Kidney (tissue), 14 donors: Measurements from ENCODE around the gene MACROD2. TPM values are rescaled to one million over a fixed set of nuclear protein-coding genes. Genes with fewer than 3 reads are reported as not detected.

Source experiments
- DNase-seq, 5 donors: peaks; one replicate each; pipeline ENCODE4 v3.0.0-alpha.2; 2013 to 2020
- FAIRE-seq: peaks from 2 replicates; lab custom pipeline; 2012; peaks lifted over from hg19 to GRCh38; lab: Jason Lieb, UNC
- H3K27ac ChIP-seq, 2 donors: one replicate each; pipeline ENCODE4 v1.7.0; 2013; ENCODE audit warnings: low read depth in 2 of 2, low read length in 2 of 2, inconsistent platforms in 1 of 2
- H3K27me3 ChIP-seq: one replicate; pipeline ENCODE4 v1.7.1; 2013; ENCODE audit warnings: low read length, inconsistent platforms; ENCODE audit not compliant: control insufficient read depth, insufficient read depth
- H3K36me3 ChIP-seq, 3 donors: one replicate each; pipeline versions ENCODE4 v1.7.0 to v1.7.1; 2013; ENCODE audit warnings: low read length in 3 of 3, control low read depth in 1 of 3, inconsistent platforms in 1 of 3; ENCODE audit not compliant: insufficient read depth in 3 of 3, control insufficient read depth in 2 of 3
- H3K4me1 ChIP-seq, 3 donors: one replicate each; pipeline versions ENCODE4 v1.7.0 to v1.7.1; 2013; ENCODE audit warnings: low read length in 3 of 3, inconsistent platforms in 1 of 3, low read depth in 1 of 3; ENCODE audit not compliant: control insufficient read depth in 2 of 3, insufficient read depth in 2 of 3
- H3K4me3 ChIP-seq, 3 donors: one replicate each; pipeline versions ENCODE4 v1.7.0 to v1.8.1; 2013; ENCODE audit warnings: low read length in 3 of 3, control low read depth in 1 of 3, inconsistent platforms in 1 of 3
- H3K9ac ChIP-seq, 3 donors: one replicate each; pipeline versions ENCODE4 v1.7.0 to v1.7.1; 2013; ENCODE audit warnings: low read length in 3 of 3, control low read depth in 1 of 3, inconsistent platforms in 1 of 3
- H3K9me3 ChIP-seq, 3 donors: one replicate each; pipeline versions ENCODE4 v1.7.0 to v1.7.1; 2013; ENCODE audit warnings: low read length in 3 of 3, control low read depth in 1 of 3, inconsistent platforms in 1 of 3; ENCODE audit not compliant: control insufficient read depth in 2 of 3, insufficient read depth in 1 of 3
- CTCF ChIP-seq: IDR thresholded peaks from 3 replicates; pipeline ENCODE4 v1.5.1; 2012; ENCODE audit warnings: mild to moderate bottlenecking, moderate library complexity, borderline replicate concordance; ENCODE audit not compliant: insufficient read depth; ENCODE audit errors: extremely low read depth
- intact Hi-C: fragments of 100-400 bp; cut with DNase I; formaldehyde crosslinking; loops from one replicate; pipeline ENCODE4 v1.11.1; 2022
- polyA plus RNA-seq: library from polyadenylated mRNA; stranded (reverse); fragments of 350-450 nt; fragmentation: Illumina TruSeq; extraction: RNeasy Lipid Tissue Mini Kit (QIAGEN cat#74804); gene quantifications from one replicate; pipeline ENCODE4 v1.2.3, GENCODE V29; 2014; ENCODE audit warnings: low read depth, low replicate concordance; ENCODE audit not compliant: insufficient read depth
- total RNA-seq: library from RNA; stranded (reverse); fragmentation: NEBNext Ultra II Directional; extraction: Animal tissue kit (Norgen Biotek cat#: 25700); gene quantifications from one replicate; pipeline ENCODE4 v1.2.1, GENCODE V29; 2021
- donor health status: control.
- donor health status: control.
- donor health status: control.
- donor health status: control.
- donor health status: control.
- donor health status: DM: yes; HTN: yes; CAD: no.
- donor health status: Normal renal cell carcinoma (clear cell type).

The MACROD2 gene
- total and polyA plus RNA-seq, 2 donors from 2014 or later, result 3.0 to 10.0 TPM

DNA sequence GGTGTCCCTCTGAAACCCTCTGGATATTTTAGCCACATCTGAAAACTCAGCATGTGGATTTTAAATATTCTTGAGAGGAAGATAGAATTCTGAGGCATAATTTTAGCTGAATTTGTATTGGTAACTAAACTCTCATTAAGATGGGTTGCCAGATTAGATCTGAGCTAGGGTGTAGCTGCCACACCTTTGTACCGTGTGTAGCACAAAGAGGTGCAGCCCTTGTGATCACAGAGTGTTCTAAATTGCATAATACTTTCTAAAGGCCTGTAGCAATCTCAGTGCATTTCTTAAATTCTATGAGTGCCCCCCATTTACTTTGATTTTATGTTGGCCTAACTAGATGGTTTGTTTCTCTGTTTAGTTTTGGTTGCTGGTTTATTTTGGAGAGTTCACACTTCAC is 289.1 kb downstream of the MACROD2 start:
- Histone ChIP-seq H3K4me3 (no peak overlapping the region), H3K27ac (no peak overlapping the region), H3K4me1 (no peaks in the 10 kb centered on the region), H3K9me3 (no peaks in the 10 kb centered on the region), H3K36me3 (no peaks in the 10 kb centered on the region), H3K9ac (no peak overlapping the region), H3K27me3 (no peaks in the 10 kb centered on the region)
- FAIRE-seq (no peak), DNase-seq (no peak)
- intact Hi-C loops, result no loop called here
- no peak for TF ChIP-seq CTCF

DNA sequence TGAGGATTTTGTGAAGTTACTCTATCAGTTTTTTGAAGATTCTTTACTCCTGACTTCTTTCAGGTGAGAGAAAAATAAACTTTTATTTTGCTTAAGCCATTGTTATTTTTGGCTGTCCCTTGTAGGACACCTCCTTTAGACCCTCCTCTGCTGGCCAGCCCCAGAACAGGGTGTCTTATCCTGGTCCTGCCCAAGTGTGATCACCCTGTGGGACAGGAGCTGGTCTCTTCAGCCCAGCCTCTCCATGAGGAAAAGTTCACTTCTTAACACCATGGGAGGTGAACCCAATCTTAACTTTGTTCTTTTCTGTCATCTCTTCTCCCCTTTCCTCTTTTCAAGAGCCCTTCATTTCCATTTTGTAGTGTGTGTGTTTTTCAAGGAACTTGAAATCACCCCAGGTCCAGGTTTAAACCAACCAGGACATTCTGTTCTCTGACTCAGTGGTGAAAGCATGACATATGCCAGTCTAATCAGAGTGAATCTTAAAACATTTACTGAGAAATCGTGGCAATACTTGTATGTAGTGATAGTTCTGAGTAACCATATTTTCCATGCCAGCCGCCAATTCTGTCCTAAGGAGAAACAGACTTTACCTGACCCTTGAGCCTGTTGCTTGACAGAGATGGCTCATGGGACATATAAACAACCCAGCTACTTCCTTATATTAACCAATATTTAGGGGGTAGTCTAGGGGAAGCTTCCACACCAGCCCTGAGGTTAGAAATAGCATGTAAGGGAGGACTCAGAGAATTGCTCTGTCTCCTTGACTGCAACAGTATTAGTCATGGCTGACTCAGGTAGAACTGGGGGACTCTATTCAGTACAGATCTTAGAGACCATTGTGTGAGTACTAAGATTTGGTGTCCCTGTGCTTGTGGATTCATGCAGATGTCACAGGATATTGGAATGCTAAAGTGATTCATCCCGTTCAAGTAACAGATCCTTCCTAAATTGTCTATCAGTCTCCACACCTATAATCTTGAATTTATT is 293.3 kb downstream of the MACROD2 start:
- Histone ChIP-seq H3K27ac (no peak overlapping the region), H3K9ac (no peak overlapping the region), H3K27me3 (no peaks in the 10 kb centered on the region), H3K36me3 (no peaks in the 10 kb centered on the region), H3K4me1 (no peaks in the 10 kb centered on the region), H3K9me3 (no peaks in the 10 kb centered on the region), H3K4me3 (no peak overlapping the region)
- intact Hi-C loops, result no loop called here
- TF ChIP-seq CTCF, result no peak
- FAIRE-seq (no peak), DNase-seq (no peak)

GRCh38 chr20:14291502-14291901 is 296.2 kb downstream of the MACROD2 start:
- Histone ChIP-seq H3K27ac (no peak overlapping the region), H3K4me1 (no peaks in the 10 kb centered on the region), H3K36me3 (no peaks in the 10 kb centered on the region), H3K27me3 (no peaks in the 10 kb centered on the region), H3K9ac (no peak overlapping the region), H3K4me3 (no peak overlapping the region), H3K9me3 (no peaks in the 10 kb centered on the region)
- intact Hi-C loops, result no loop called here
- DNase-seq, result no peak
- no peak for TF ChIP-seq CTCF
- FAIRE-seq, result no peak
